ENCODE results near the gene FGF21. TPM values are rescaled to one million over a fixed set of nuclear protein-coding genes. Genes with fewer than 3 reads are reported as not detected.

Gene FGF21
- total and polyA plus RNA-seq, 10 of the 15 experiments (the other 5 are each of a cell fraction or from before 2014, with no cell fraction given): not detected

DNA sequence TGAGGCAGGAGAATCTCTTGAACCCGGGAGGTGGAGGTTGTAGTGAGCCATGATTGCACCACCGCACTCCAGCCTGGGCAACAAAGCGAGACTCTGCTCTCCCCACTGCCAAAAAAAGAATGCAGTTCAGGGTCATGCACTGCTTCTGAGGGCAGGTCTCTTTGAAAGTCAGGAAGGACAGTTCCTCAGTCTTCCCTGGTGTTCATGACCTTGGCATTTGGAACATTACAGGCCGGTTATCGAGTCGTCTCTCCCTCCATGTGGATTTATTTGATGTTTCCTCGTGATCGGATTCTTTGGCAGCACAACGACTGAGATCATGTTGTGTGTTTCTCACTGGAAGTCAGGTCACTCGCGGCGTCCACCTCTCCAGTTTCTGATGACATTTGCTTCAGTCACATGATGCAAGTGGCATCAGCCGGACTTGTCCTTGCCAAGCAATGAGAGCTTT is 17.2 kb downstream of the FGF21 start:
- no peaks in the 10 kb centered on the region for H3K4me1 ChIP-seq (ENCODE audit: control insufficient read depth, insufficient read depth, low read length)
- CTCF ChIA-PET: interaction anchor here (1.0 kb wide), 1 partner anchor 13 kb away, joined by 3 read pairs; no protein-coding TSS in a partner anchor
- in situ Hi-C loops (cut with MboI) (no loop called here), intact Hi-C loops (cut with micrococcal nuclease; ENCODE audit: unreplicated experiment) (no loop called here)
- FAIRE-seq (no peak), ATAC-seq (no peak), DNase-seq (ENCODE audit: low read depth, low spot score) (no peak)
- H2AFZ ChIP-seq (ENCODE audit: control insufficient read depth, low read depth, low read length): no peak overlapping the region
- RAD21 ChIA-PET (ENCODE audit: unreplicated experiment): no interaction called here
- SMC1A ChIA-PET (ENCODE audit: uncharacterized antibody, unreplicated experiment): no interaction called here
- no peaks in the 10 kb centered on the region for H3K79me2 ChIP-seq (ENCODE audit: control insufficient read depth, insufficient read depth, low read length)
- H3K4me3 ChIP-seq: no peak overlapping the region
- 61% methylated on average over 13 of the region's 13 CpGs for WGBS (ENCODE audit: insufficient coverage, insufficient replicate concordance, low lambda C conversion rate, missing lambda C conversion rate)
- no TSS peak for BruUV-seq (replicated peaks)
- no peaks in the 10 kb centered on the region for H3K36me3 ChIP-seq (ENCODE audit: control insufficient read depth in 2 of 2, insufficient read depth in 2 of 2, low read length in 1 of 2)
- H3K27ac ChIP-seq (ENCODE audit: control insufficient read depth, insufficient read depth): no peak overlapping the region
- H3K9me3 ChIP-seq (replicated peaks; ENCODE audit: control insufficient read depth, insufficient read depth, low read length): no peaks in the 10 kb centered on the region
- H3K27me3 ChIP-seq (replicated peaks in 1 of 2; ENCODE audit: control insufficient read depth in 2 of 2, insufficient read depth in 2 of 2, low read length in 1 of 2): no peaks in the 10 kb centered on the region; a peak in 1 of 4 replicates
- H3K4me2 ChIP-seq (ENCODE audit: control insufficient read depth, insufficient read depth): no peak overlapping the region
- POLR2A ChIA-PET: interaction anchor here (0.7 kb wide), 1 partner anchor 52 kb away, joined by 6 read pairs; no protein-coding TSS in a partner anchor
- H3K9ac ChIP-seq (ENCODE audit: control insufficient read depth, insufficient read depth, low read length): no peak overlapping the region
- no peaks in the 10 kb centered on the region for H4K20me1 ChIP-seq (ENCODE audit: control insufficient read depth, insufficient read depth)
- TF ChIP-seq EGR1 (IDR thresholded peaks at IDR 0.05; ENCODE audit: borderline replicate concordance in 1 of 2, low read depth in 2 of 2, low read length in 2 of 2): no peak
- TF ChIP-seq, protein P1, sequence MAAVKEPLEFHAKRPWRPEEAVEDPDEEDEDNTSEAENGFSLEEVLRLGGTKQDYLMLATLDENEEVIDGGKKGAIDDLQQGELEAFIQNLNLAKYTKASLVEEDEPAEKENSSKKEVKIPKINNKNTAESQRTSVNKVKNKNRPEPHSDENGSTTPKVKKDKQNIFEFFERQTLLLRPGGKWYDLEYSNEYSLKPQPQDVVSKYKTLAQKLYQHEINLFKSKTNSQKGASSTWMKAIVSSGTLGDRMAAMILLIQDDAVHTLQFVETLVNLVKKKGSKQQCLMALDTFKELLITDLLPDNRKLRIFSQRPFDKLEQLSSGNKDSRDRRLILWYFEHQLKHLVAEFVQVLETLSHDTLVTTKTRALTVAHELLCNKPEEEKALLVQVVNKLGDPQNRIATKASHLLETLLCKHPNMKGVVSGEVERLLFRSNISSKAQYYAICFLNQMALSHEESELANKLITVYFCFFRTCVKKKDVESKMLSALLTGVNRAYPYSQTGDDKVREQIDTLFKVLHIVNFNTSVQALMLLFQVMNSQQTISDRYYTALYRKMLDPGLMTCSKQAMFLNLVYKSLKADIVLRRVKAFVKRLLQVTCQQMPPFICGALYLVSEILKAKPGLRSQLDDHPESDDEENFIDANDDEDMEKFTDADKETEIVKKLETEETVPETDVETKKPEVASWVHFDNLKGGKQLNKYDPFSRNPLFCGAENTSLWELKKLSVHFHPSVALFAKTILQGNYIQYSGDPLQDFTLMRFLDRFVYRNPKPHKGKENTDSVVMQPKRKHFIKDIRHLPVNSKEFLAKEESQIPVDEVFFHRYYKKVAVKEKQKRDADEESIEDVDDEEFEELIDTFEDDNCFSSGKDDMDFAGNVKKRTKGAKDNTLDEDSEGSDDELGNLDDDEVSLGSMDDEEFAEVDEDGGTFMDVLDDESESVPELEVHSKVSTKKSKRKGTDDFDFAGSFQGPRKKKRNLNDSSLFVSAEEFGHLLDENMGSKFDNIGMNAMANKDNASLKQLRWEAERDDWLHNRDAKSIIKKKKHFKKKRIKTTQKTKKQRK (IDR thresholded peaks at IDR 0.05; ENCODE audit: low read depth, low read length): no peak
- TF ChIP-seq, protein P2, sequence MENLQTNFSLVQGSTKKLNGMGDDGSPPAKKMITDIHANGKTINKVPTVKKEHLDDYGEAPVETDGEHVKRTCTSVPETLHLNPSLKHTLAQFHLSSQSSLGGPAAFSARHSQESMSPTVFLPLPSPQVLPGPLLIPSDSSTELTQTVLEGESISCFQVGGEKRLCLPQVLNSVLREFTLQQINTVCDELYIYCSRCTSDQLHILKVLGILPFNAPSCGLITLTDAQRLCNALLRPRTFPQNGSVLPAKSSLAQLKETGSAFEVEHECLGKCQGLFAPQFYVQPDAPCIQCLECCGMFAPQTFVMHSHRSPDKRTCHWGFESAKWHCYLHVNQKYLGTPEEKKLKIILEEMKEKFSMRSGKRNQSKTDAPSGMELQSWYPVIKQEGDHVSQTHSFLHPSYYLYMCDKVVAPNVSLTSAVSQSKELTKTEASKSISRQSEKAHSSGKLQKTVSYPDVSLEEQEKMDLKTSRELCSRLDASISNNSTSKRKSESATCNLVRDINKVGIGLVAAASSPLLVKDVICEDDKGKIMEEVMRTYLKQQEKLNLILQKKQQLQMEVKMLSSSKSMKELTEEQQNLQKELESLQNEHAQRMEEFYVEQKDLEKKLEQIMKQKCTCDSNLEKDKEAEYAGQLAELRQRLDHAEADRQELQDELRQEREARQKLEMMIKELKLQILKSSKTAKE (IDR thresholded peaks at IDR 0.05; ENCODE audit: low read depth, poor library complexity, severe bottlenecking): no peak
- no peak for TF ChIP-seq IRF4 (IDR thresholded peaks at IDR 0.05; ENCODE audit: low read depth, low read length)
- TF ChIP-seq YBX1 (IDR thresholded peaks at IDR 0.05): no peak
- TF ChIP-seq NR2C2 (IDR thresholded peaks at IDR 0.05; ENCODE audit: borderline replicate concordance, control insufficient read depth, insufficient read length, low read depth): no peak
- TF ChIP-seq, protein P3, sequence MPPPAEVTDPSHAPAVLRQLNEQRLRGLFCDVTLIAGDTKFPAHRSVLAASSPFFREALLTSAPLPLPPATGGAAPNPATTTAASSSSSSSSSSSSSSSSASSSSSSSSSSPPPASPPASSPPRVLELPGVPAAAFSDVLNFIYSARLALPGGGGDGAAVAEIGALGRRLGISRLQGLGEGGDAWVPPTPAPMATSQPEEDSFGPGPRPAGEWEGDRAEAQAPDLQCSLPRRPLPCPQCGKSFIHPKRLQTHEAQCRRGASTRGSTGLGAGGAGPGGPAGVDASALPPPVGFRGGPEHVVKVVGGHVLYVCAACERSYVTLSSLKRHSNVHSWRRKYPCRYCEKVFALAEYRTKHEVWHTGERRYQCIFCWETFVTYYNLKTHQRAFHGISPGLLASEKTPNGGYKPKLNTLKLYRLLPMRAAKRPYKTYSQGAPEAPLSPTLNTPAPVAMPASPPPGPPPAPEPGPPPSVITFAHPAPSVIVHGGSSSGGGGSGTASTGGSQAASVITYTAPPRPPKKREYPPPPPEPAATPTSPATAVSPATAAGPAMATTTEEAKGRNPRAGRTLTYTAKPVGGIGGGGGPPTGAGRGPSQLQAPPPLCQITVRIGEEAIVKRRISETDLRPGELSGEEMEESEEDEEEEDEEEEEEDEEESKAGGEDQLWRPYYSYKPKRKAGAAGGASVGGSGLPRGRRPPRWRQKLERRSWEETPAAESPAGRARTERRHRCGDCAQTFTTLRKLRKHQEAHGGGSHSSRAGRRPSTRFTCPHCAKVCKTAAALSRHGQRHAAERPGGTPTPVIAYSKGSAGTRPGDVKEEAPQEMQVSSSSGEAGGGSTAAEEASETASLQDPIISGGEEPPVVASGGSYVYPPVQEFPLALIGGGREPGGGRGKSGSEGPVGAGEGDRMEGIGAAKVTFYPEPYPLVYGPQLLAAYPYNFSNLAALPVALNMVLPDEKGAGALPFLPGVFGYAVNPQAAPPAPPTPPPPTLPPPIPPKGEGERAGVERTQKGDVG (CRISPR knock-in tag; IDR thresholded peaks at IDR 0.05): no peak
- TF ChIP-seq, protein P4, sequence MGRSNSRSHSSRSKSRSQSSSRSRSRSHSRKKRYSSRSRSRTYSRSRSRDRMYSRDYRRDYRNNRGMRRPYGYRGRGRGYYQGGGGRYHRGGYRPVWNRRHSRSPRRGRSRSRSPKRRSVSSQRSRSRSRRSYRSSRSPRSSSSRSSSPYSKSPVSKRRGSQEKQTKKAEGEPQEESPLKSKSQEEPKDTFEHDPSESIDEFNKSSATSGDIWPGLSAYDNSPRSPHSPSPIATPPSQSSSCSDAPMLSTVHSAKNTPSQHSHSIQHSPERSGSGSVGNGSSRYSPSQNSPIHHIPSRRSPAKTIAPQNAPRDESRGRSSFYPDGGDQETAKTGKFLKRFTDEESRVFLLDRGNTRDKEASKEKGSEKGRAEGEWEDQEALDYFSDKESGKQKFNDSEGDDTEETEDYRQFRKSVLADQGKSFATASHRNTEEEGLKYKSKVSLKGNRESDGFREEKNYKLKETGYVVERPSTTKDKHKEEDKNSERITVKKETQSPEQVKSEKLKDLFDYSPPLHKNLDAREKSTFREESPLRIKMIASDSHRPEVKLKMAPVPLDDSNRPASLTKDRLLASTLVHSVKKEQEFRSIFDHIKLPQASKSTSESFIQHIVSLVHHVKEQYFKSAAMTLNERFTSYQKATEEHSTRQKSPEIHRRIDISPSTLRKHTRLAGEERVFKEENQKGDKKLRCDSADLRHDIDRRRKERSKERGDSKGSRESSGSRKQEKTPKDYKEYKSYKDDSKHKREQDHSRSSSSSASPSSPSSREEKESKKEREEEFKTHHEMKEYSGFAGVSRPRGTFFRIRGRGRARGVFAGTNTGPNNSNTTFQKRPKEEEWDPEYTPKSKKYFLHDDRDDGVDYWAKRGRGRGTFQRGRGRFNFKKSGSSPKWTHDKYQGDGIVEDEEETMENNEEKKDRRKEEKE (IDR thresholded peaks at IDR 0.05): no peak
- no peak for TF ChIP-seq KLF5 (IDR thresholded peaks at IDR 0.05; ENCODE audit: partially characterized antibody)
- TF ChIP-seq FOS (IDR thresholded peaks at IDR 0.05; ENCODE audit: borderline replicate concordance, extremely low read depth, insufficient read length): no peak
- TF ChIP-seq SREBF2 (IDR thresholded peaks at IDR 0.05; ENCODE audit: low read length): no peak
- no peak for TF ChIP-seq BCL11A (IDR thresholded peaks at IDR 0.05; ENCODE audit: low read depth, low read length)
- TF ChIP-seq PAX5 (IDR thresholded peaks at IDR 0.05; ENCODE audit: borderline replicate concordance, low read depth, low read length): no peak

All from GM12878 (cell line).